ENCODE measurements around the gene CORO7.

GRCh38 chr16:4428500-4428899 is 12.1 kb upstream of the CORO7 start:
- no peak for TF ChIP-seq CTCF (IDR thresholded peaks at IDR 0.05 in 8 of 11, conservative IDR thresholded peaks at IDR 0.05 in 3 of 11)
- TF ChIP-seq POLR2A (IDR thresholded peaks at IDR 0.05), result no peak
